HEK293 (cell line): ENCODE results near the gene C16orf74.

ENCODE experiments used
- CTCF ChIA-PET: fragments of 350-600 bp; formaldehyde crosslinking; extraction: SDS; loops from one replicate; lab custom pipeline; 2021; ENCODE audit warnings: antibody characterized with exemption; lab: Yijun Ruan, JAX
- POLR2A ChIA-PET: fragments of 300-600 bp; formaldehyde crosslinking; extraction: SDS; loops from one replicate; lab custom pipeline; 2020; ENCODE audit warnings: antibody characterized with exemption, inconsistent platforms; lab: Yijun Ruan, JAX
- H3K27ac ChIP-seq: fragments of 200-500 bp; sonication (Bioruptor generic); 2 replicates; pipeline ENCODE4 v1.5.1; 2014; ENCODE audit warnings: low read depth, low read length, control low read depth, inconsistent platforms; ENCODE audit errors: extremely low read depth
- H3K36me3 ChIP-seq, 2 experiments: fragments of 200-500 bp in 1 of 2; sonication (Bioruptor generic) in 1 of 2; 1 replicate in 1 of 2; 2 replicates in 1 of 2; pipeline ENCODE4 v1.5.1; 2014 to 2017; ENCODE audit warnings: inconsistent platforms in 2 of 2, low read length in 2 of 2; ENCODE audit not compliant: control insufficient read depth in 2 of 2, insufficient read depth in 1 of 2
- H3K4me1 ChIP-seq: fragments of 200-500 bp; sonication (Bioruptor generic); 2 replicates; pipeline ENCODE4 v1.5.1; 2014; ENCODE audit warnings: mild to moderate bottlenecking, low read length, inconsistent platforms; ENCODE audit not compliant: control insufficient read depth, insufficient read depth
- H3K4me3 ChIP-seq: 2 replicates; pipeline ENCODE4 v1.5.1; 2011; ENCODE audit warnings: low read depth, mild to moderate bottlenecking, control low read depth, low read length, moderate library complexity
- H3K9me3 ChIP-seq: fragments of 200-500 bp; sonication (Bioruptor generic); 2 replicates; pipeline ENCODE4 v1.5.1; 2014; ENCODE audit warnings: low read depth, low read length, inconsistent platforms; ENCODE audit not compliant: control insufficient read depth, insufficient read depth
- IKZF3 ChIP-seq: fragments of 450-650 bp; IDR thresholded peaks from 2 replicates; pipeline ENCODE4 v1.5.0; 2018; ENCODE audit warnings: missing biosample characterization, mild to moderate bottlenecking, missing genetic modification characterization, moderate library complexity
- ZIC2 ChIP-seq: fragments of 450-650 bp; formaldehyde crosslinking; IDR thresholded peaks from 2 replicates; pipeline ENCODE4 v1.5.1; 2016; ENCODE audit warnings: missing biosample characterization, missing genetic modification characterization
- ZNF140 ChIP-seq: fragments of 450-650 bp; formaldehyde crosslinking; IDR thresholded peaks from 2 replicates; pipeline ENCODE4 v1.5.1; 2016; ENCODE audit warnings: missing biosample characterization, missing genetic modification characterization
- ZNF223 ChIP-seq: fragments of 450-650 bp; formaldehyde crosslinking; IDR thresholded peaks from 2 replicates; pipeline ENCODE4 v1.5.1; 2016; ENCODE audit warnings: missing biosample characterization, missing genetic modification characterization
- ZNF311 ChIP-seq: fragments of 450-650 bp; formaldehyde crosslinking; IDR thresholded peaks from 2 replicates; pipeline ENCODE4 v1.5.1; 2017; ENCODE audit warnings: missing biosample characterization, missing genetic modification characterization, borderline replicate concordance
- ZNF335 ChIP-seq: fragments of 450-650 bp; formaldehyde crosslinking; conservative IDR thresholded peaks from 2 replicates; pipeline ENCODE4 v1.5.1; 2016; ENCODE audit warnings: missing biosample characterization, missing genetic modification characterization
- ZNF423 ChIP-seq: fragments of 450-650 bp; formaldehyde crosslinking; IDR thresholded peaks from 2 replicates; pipeline ENCODE4 v1.5.1; 2016; ENCODE audit warnings: missing biosample characterization, missing genetic modification characterization
- ZNF426 ChIP-seq: fragments of 450-650 bp; formaldehyde crosslinking; IDR thresholded peaks from 2 replicates; pipeline ENCODE4 v1.5.1; 2017; ENCODE audit warnings: missing biosample characterization, missing genetic modification characterization, mild to moderate bottlenecking, inconsistent platforms, moderate library complexity
- ZNF48 ChIP-seq: fragments of 450-650 bp; formaldehyde crosslinking; IDR thresholded peaks from 2 replicates; pipeline ENCODE4 v1.5.1; 2016; ENCODE audit warnings: missing biosample characterization, missing genetic modification characterization
- ZNF510 ChIP-seq: fragments of 450-650 bp; formaldehyde crosslinking; IDR thresholded peaks from 2 replicates; pipeline ENCODE4 v1.5.1; 2018; ENCODE audit warnings: mild to moderate bottlenecking, missing genetic modification characterization, missing biosample characterization; ENCODE audit not compliant: insufficient replicate concordance
- ZNF629 ChIP-seq: fragments of 450-650 bp; formaldehyde crosslinking; IDR thresholded peaks from 2 replicates; pipeline ENCODE4 v1.5.1; 2017; ENCODE audit warnings: missing biosample characterization, missing genetic modification characterization
- ZNF785 ChIP-seq: fragments of 450-650 bp; formaldehyde crosslinking; IDR thresholded peaks from 2 replicates; pipeline ENCODE4 v1.5.1; 2016; ENCODE audit warnings: missing biosample characterization, missing genetic modification characterization
- ZSCAN30 ChIP-seq: fragments of 450-650 bp; IDR thresholded peaks from 2 replicates; pipeline ENCODE4 v1.5.1; 2018; ENCODE audit warnings: missing biosample characterization, mild to moderate bottlenecking, missing genetic modification characterization, moderate library complexity
- TF ChIP-seq, protein P1 (sequence below): fragments of 450-650 bp; formaldehyde crosslinking; IDR thresholded peaks from 2 replicates; pipeline ENCODE4 v1.5.1; 2016; ENCODE audit warnings: missing biosample characterization, missing genetic modification characterization
- TF ChIP-seq, protein P2 (sequence below): fragments of 450-650 bp; formaldehyde crosslinking; IDR thresholded peaks from 2 replicates; pipeline ENCODE4 v1.5.1; 2017; ENCODE audit warnings: missing biosample characterization, missing genetic modification characterization
- TF ChIP-seq, protein P3 (sequence below): fragments of 450-650 bp; formaldehyde crosslinking; IDR thresholded peaks from 2 replicates; pipeline ENCODE4 v1.5.1; 2016; ENCODE audit warnings: missing biosample characterization, missing genetic modification characterization

The C16orf74 gene

DNA sequence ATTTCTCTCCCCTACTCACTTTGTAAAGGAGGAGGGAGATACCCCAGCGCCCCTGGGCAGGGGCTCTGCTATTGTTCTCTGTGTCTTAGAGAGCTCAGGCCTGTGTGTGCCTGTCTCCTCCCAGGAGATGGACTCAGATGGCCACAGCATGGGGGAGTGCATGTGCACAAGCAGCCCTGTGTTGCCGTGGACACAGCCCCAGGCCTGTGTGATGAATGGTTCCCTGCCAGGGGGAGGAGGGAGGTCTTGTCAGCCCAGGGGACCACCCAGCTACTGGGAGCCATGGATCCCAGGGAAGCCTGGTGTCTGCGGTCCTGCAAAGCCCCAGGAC is 88.4 kb downstream of the C16orf74 start:
- H3K4me3 ChIP-seq = no peak overlapping the region
- no peaks in the 10 kb centered on the region for H3K9me3 ChIP-seq
- H3K36me3 ChIP-seq = peaks cover 3 to 98% of the 10 kb centered on the region in 2 experiments; a peak in 2 of 3 replicates
- no peak for TF ChIP-seq ZNF785 (tag by site-specific recombination)
- TF ChIP-seq ZIC2 (tag by site-specific recombination) = peak; percentile 53
- ChIA-PET CTCF (interaction anchor here (0.6 kb wide), 2 partner anchors 20 to 793 kb away, joined by 3 read pairs; no protein-coding TSS in a partner anchor), POLR2A (no interaction called here)
- H3K4me1 ChIP-seq = no peaks in the 10 kb centered on the region
- H3K27ac ChIP-seq = no peak overlapping the region

DNA sequence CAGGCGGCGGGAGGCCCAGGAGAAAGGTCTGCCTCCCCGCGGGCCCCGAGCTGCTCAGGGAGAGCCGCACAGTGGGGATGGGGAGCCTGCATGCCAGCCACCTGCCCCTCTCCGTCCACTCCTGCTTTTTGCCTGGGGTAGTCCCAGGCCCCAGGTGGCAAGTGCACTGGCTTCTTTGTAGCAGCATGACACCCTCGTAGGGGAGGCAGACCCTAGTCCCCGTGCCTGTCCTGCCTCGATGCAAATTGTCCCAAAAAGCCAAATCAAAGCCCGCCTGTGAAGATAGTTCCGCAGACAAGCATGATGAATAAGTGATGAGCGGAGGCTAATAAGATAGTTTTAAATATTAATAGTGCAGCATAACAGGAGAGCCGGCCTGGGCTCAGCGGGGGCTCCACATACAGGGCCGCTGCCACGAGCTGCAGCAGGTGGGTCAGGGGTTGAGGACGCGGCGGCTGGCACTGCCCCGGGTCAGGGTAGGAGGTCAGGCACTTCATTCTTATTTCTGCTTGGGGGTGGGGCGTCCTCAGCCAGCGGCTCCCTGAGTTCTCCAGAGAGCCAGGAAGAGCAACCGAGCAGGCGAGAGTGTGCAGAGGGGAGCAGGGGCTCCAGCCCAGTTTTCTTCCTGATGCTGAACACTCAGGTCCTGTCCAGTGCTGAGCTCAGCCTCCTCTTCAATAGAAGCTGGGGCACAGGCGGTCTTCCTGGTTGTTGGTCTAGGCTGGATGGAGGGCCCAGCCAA is 89.0 kb downstream of the C16orf74 start:
- peaks cover 0 to 98% of the 10 kb centered on the region in 2 experiments; a peak in 2 of 3 replicates for H3K36me3 ChIP-seq
- H3K27ac ChIP-seq = no peak overlapping the region
- ChIA-PET CTCF (interaction anchor here (0.6 kb wide), 2 partner anchors 19 to 793 kb away, joined by 3 read pairs; no protein-coding TSS in a partner anchor), POLR2A (no interaction called here)
- H3K9me3 ChIP-seq = no peaks in the 10 kb centered on the region
- no peaks in the 10 kb centered on the region for H3K4me1 ChIP-seq
- TF ChIP-seq ZNF48 (tag by site-specific recombination) = no peak
- TF ChIP-seq ZNF223 (tag by site-specific recombination) = no peak
- TF ChIP-seq ZNF510 = no peak
- no peak for TF ChIP-seq ZNF311
- TF ChIP-seq ZNF140 = no peak
- no peak for TF ChIP-seq ZNF426 (tag by site-specific recombination)
- no peak for TF ChIP-seq ZNF335 (tag by site-specific recombination)
- TF ChIP-seq, protein P1, sequence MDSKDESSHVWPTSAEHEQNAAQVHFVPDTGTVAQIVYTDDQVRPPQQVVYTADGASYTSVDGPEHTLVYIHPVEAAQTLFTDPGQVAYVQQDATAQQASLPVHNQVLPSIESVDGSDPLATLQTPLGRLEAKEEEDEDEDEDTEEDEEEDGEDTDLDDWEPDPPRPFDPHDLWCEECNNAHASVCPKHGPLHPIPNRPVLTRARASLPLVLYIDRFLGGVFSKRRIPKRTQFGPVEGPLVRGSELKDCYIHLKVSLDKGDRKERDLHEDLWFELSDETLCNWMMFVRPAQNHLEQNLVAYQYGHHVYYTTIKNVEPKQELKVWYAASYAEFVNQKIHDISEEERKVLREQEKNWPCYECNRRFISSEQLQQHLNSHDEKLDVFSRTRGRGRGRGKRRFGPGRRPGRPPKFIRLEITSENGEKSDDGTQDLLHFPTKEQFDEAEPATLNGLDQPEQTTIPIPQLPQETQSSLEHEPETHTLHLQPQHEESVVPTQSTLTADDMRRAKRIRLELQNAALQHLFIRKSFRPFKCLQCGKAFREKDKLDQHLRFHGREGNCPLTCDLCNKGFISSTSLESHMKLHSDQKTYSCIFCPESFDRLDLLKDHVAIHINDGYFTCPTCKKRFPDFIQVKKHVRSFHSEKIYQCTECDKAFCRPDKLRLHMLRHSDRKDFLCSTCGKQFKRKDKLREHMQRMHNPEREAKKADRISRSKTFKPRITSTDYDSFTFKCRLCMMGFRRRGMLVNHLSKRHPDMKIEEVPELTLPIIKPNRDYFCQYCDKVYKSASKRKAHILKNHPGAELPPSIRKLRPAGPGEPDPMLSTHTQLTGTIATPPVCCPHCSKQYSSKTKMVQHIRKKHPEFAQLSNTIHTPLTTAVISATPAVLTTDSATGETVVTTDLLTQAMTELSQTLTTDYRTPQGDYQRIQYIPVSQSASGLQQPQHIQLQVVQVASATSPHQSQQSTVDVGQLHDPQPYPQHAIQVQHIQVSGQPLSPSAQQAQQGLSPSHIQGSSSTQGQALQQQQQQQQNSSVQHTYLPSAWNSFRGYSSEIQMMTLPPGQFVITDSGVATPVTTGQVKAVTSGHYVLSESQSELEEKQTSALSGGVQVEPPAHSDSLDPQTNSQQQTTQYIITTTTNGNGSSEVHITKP (tag by site-specific recombination) = no peak
- no peak for TF ChIP-seq IKZF3
- TF ChIP-seq ZSCAN30 (tag by site-specific recombination) = no peak
- TF ChIP-seq, protein P2, sequence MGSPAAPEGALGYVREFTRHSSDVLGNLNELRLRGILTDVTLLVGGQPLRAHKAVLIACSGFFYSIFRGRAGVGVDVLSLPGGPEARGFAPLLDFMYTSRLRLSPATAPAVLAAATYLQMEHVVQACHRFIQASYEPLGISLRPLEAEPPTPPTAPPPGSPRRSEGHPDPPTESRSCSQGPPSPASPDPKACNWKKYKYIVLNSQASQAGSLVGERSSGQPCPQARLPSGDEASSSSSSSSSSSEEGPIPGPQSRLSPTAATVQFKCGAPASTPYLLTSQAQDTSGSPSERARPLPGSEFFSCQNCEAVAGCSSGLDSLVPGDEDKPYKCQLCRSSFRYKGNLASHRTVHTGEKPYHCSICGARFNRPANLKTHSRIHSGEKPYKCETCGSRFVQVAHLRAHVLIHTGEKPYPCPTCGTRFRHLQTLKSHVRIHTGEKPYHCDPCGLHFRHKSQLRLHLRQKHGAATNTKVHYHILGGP (tag by site-specific recombination) = no peak
- no peak for TF ChIP-seq ZNF629
- no peak for TF ChIP-seq ZNF423 (tag by site-specific recombination)
- TF ChIP-seq, protein P3, sequence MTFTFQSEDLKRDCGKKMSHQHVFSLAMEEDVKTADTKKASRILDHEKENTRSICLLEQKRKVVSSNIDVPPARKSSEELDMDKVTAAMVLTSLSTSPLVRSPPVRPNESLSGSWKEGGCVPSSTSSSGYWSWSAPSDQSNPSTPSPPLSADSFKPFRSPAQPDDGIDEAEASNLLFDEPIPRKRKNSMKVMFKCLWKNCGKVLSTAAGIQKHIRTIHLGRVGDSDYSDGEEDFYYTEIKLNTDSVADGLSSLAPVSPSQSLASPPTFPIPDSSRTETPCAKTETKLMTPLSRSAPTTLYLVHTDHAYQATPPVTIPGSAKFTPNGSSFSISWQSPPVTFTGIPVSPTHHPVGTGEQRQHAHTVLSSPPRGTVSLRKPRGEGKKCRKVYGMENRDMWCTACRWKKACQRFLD (tag by site-specific recombination) = no peak
- no peak overlapping the region for H3K4me3 ChIP-seq
